Breast epithelium (tissue), 3 donors: ENCODE data around the gene AMPH.
"Not testable (repeated sequence)": the region's sequence is repeated elsewhere in the genome, so short reads cannot be mapped to it uniquely, and the experiment has no call there.

Experiments used
- POLR2A ChIP-seq: fragments of 450-650 bp; IDR thresholded peaks from one replicate; pipeline ENCODE4 v1.6.1; 2016; ENCODE audit warnings: antibody characterized with exemption, mild to moderate bottlenecking, moderate library complexity
- POLR2AphosphoS5 ChIP-seq, 3 donors: sonication (generic); formaldehyde crosslinking; IDR thresholded peaks; one replicate each; pipeline ENCODE4 v1.6.1; 2017; ENCODE audit warnings: antibody characterized with exemption in 3 of 3
- TF ChIP-seq, protein P1 (sequence below), 3 donors: fragments of 450-650 bp; IDR thresholded peaks; one replicate each; pipeline ENCODE4 v1.5.1; 2016 to 2017; ENCODE audit warnings: antibody characterized with exemption in 3 of 3, mild to moderate bottlenecking in 3 of 3, moderate library complexity in 3 of 3

DNA sequence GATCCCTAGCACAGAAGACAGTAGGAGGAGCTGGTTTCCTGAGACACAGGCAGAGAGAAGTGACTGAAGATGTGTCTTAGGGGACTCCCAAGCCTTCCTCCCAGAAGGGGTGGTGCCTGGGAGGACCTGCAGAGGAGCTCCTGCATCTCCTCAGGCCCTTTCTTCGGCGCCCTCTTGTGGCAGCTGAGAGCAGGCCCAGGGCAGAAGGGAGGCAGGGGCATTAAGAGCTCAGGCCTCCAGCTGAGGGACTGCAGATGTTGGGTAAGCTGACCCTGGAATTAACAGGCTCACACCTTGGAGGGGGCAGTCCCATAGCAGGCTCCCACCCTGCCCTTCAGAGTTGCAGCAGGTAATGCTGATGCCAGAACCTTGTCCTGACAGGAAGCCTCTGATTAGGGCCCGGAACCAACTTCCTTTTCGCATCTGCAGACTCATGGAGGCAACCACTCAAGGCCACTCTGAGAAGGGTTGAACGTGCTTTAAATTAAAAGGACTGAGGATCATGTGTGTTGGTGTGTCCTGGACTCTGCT lies 272.0 kb downstream of the AMPH start:
- TF ChIP-seq, protein P1, sequence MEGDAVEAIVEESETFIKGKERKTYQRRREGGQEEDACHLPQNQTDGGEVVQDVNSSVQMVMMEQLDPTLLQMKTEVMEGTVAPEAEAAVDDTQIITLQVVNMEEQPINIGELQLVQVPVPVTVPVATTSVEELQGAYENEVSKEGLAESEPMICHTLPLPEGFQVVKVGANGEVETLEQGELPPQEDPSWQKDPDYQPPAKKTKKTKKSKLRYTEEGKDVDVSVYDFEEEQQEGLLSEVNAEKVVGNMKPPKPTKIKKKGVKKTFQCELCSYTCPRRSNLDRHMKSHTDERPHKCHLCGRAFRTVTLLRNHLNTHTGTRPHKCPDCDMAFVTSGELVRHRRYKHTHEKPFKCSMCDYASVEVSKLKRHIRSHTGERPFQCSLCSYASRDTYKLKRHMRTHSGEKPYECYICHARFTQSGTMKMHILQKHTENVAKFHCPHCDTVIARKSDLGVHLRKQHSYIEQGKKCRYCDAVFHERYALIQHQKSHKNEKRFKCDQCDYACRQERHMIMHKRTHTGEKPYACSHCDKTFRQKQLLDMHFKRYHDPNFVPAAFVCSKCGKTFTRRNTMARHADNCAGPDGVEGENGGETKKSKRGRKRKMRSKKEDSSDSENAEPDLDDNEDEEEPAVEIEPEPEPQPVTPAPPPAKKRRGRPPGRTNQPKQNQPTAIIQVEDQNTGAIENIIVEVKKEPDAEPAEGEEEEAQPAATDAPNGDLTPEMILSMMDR (IDR thresholded peaks at IDR 0.05), result not testable (repeated sequence)
- TF ChIP-seq POLR2A; POLR2AphosphoS5 (IDR thresholded peaks at IDR 0.05): not testable (repeated sequence)
